SK-N-SH treated with all-trans-retinoic acid at 6 μM for 48 hours (cell line): ENCODE measurements around the gene RBMS3.
A peak's percentile ranks its signal among the peaks of the same experiment; 100 is the strongest.

ENCODE experiments used
- ATAC-seq: fragments of 200-7000 bp; cut with Tn5 transposase; 3 replicates; pipeline ENCODE4 v1.9.1; 2020; ENCODE audit warnings: mild to moderate bottlenecking, moderate library complexity
- ARNTL ChIP-seq: fragments of 450-650 bp; formaldehyde crosslinking; IDR thresholded peaks from 2 replicates; pipeline ENCODE4 v1.5.0; 2020; ENCODE audit warnings: low read depth, mild to moderate bottlenecking, moderate library complexity, borderline replicate concordance
- BACH2 ChIP-seq: fragments of 250-450 bp; sonication (Bioruptor Pico); IDR thresholded peaks from 2 replicates; pipeline ENCODE4 v1.9.0; 2021; ENCODE audit warnings: mild to moderate bottlenecking, borderline replicate concordance
- CREB5 ChIP-seq: fragments of 250-450 bp; sonication (Bioruptor Pico); IDR thresholded peaks from 2 replicates; pipeline ENCODE4 v1.5.1; 2020; ENCODE audit warnings: low read depth, mild to moderate bottlenecking, moderate library complexity
- CSRNP3 ChIP-seq: fragments of 250-450 bp; sonication (Bioruptor Pico); IDR thresholded peaks from 2 replicates; pipeline ENCODE4 v1.5.1; 2021; ENCODE audit warnings: mild to moderate bottlenecking, moderate library complexity
- ESRRG ChIP-seq: fragments of 250-450 bp; sonication (Bioruptor Pico); IDR thresholded peaks from 2 replicates; pipeline ENCODE4 v1.6.1; 2021; ENCODE audit warnings: mild to moderate bottlenecking
- GLIS3 ChIP-seq: fragments of 250-450 bp; sonication (Bioruptor Pico); IDR thresholded peaks from 2 replicates; pipeline ENCODE4 v1.5.0; 2020; ENCODE audit warnings: mild to moderate bottlenecking, moderate library complexity
- ISL1 ChIP-seq: fragments of 250-450 bp; sonication (Bioruptor Pico); IDR thresholded peaks from 2 replicates; pipeline ENCODE4 v2.1.2; 2022; ENCODE audit warnings: mild to moderate bottlenecking, moderate library complexity
- OSR1 ChIP-seq: fragments of 250-450 bp; sonication (Bioruptor Pico); IDR thresholded peaks from 2 replicates; pipeline ENCODE4 v1.8.0; 2022; ENCODE audit warnings: moderate library complexity, mild to moderate bottlenecking, inconsistent platforms
- PATZ1 ChIP-seq: fragments of 250-450 bp; sonication (Bioruptor Pico); IDR thresholded peaks from 2 replicates; pipeline ENCODE4 v1.8.0; 2020; ENCODE audit warnings: mild to moderate bottlenecking, moderate library complexity, borderline replicate concordance
- POU6F1 ChIP-seq: fragments of 250-450 bp; sonication (Bioruptor Pico); IDR thresholded peaks from 2 replicates; pipeline ENCODE4 v1.8.0; 2021; ENCODE audit warnings: low read depth, mild to moderate bottlenecking, moderate library complexity, borderline replicate concordance
- PPARA ChIP-seq: fragments of 250-450 bp; sonication (Bioruptor Pico); IDR thresholded peaks from 2 replicates; pipeline ENCODE4 v1.5.0; 2020; ENCODE audit warnings: mild to moderate bottlenecking, borderline replicate concordance
- SNAI2 ChIP-seq: fragments of 250-450 bp; sonication (Bioruptor Pico); IDR thresholded peaks from 2 replicates; pipeline ENCODE4 v1.5.0; 2020; ENCODE audit warnings: mild to moderate bottlenecking, moderate library complexity
- TCF4 ChIP-seq: fragments of 250-450 bp; sonication (Bioruptor Pico); IDR thresholded peaks from 2 replicates; pipeline ENCODE4 v1.8.0; 2021; ENCODE audit warnings: mild to moderate bottlenecking, moderate library complexity, borderline replicate concordance
- TOX ChIP-seq: fragments of 250-450 bp; sonication (Bioruptor Pico); IDR thresholded peaks from 2 replicates; pipeline ENCODE4 v1.8.0; 2021; ENCODE audit warnings: mild to moderate bottlenecking, moderate library complexity, borderline replicate concordance
- TSHZ2 ChIP-seq: fragments of 250-450 bp; sonication (Bioruptor Pico); IDR thresholded peaks from 2 replicates; pipeline ENCODE4 v1.5.0; 2020; ENCODE audit warnings: mild to moderate bottlenecking, moderate library complexity
- ZFP3 ChIP-seq: fragments of 250-450 bp; sonication (Bioruptor Pico); IDR thresholded peaks from 2 replicates; pipeline ENCODE4 v1.5.0; 2020; ENCODE audit warnings: mild to moderate bottlenecking, moderate library complexity
- ZFP30 ChIP-seq: fragments of 450-650 bp; formaldehyde crosslinking; IDR thresholded peaks from 2 replicates; pipeline ENCODE4 v1.5.0; 2022; ENCODE audit warnings: mild to moderate bottlenecking, moderate library complexity
- ZNF565 ChIP-seq: fragments of 450-650 bp; formaldehyde crosslinking; conservative IDR thresholded peaks from 2 replicates; pipeline ENCODE4 v1.5.0; 2020; ENCODE audit warnings: low read depth, mild to moderate bottlenecking, moderate library complexity
- ZNF70 ChIP-seq: fragments of 450-650 bp; formaldehyde crosslinking; IDR thresholded peaks from 2 replicates; pipeline ENCODE4 v1.5.0; 2020; ENCODE audit warnings: mild to moderate bottlenecking, moderate library complexity
- ZNF8 ChIP-seq: fragments of 450-650 bp; formaldehyde crosslinking; IDR thresholded peaks from 2 replicates; pipeline ENCODE4 v1.5.0; 2020; ENCODE audit warnings: mild to moderate bottlenecking, moderate library complexity

RBMS3 gene

GRCh38 chr3:29430558-29430971 lies 149.7 kb downstream of the RBMS3 start:
- peak; percentile 6; the same call in 2 of the 3 replicates for ATAC-seq

GRCh38 chr3:29436612-29437323 lies 155.9 kb downstream of the RBMS3 start:
- no peak for ATAC-seq
- TF ChIP-seq ZNF8 (CRISPR knock-in tag) = no peak
- no peak for TF ChIP-seq ISL1 (CRISPR knock-in tag)
- no peak for TF ChIP-seq ZNF565 (CRISPR knock-in tag)
- no peak for TF ChIP-seq POU6F1 (CRISPR knock-in tag)
- no peak for TF ChIP-seq ZFP3 (CRISPR knock-in tag)
- no peak for TF ChIP-seq GLIS3 (CRISPR knock-in tag)
- TF ChIP-seq, all 23 proteins: peak for 0

More at GRCh38 chr3:29430558-29430971, 149.7 kb downstream of the RBMS3 start:
- TF ChIP-seq ARNTL (CRISPR knock-in tag) = no peak
- TF ChIP-seq TSHZ2 (CRISPR knock-in tag) = peak; percentile 24; the same call in 1 of the 2 replicates
- no peak for TF ChIP-seq SNAI2 (CRISPR knock-in tag)
- TF ChIP-seq OSR1 (CRISPR knock-in tag) = no peak
- no peak for TF ChIP-seq ZNF8 (CRISPR knock-in tag)
- no peak for TF ChIP-seq PATZ1 (CRISPR knock-in tag)
- no peak for TF ChIP-seq ZFP3 (CRISPR knock-in tag)
- peak; percentile 21; the same call in 1 of the 2 replicates for TF ChIP-seq TCF4 (CRISPR knock-in tag)
- no peak for TF ChIP-seq ZNF70
- TF ChIP-seq GLIS3 (CRISPR knock-in tag) = no peak
- peak; percentile 72 for TF ChIP-seq ISL1 (CRISPR knock-in tag)
- no peak for TF ChIP-seq TOX (CRISPR knock-in tag)
- TF ChIP-seq ZNF565 (CRISPR knock-in tag) = no peak

- no peak for TF ChIP-seq BACH2 (CRISPR knock-in tag)
- TF ChIP-seq ZNF70 = no peak
- TF ChIP-seq CSRNP3 (CRISPR knock-in tag) = no peak
- TF ChIP-seq GLIS3 (CRISPR knock-in tag) = no peak
- TF ChIP-seq POU6F1 (CRISPR knock-in tag) = no peak
- no peak for TF ChIP-seq CREB5 (CRISPR knock-in tag)
- TF ChIP-seq SNAI2 (CRISPR knock-in tag) = no peak
- no peak for TF ChIP-seq ZFP30 (CRISPR knock-in tag)
- TF ChIP-seq ISL1 (CRISPR knock-in tag) = no peak
- TF ChIP-seq PPARA (CRISPR knock-in tag) = no peak
- TF ChIP-seq ESRRG (CRISPR knock-in tag) = no peak
- TF ChIP-seq ARNTL (CRISPR knock-in tag) = no peak
- ATAC-seq = peak; percentile 32; the same call in 2 of the 3 replicates
Measured at GRCh38 chr3:29438580-29438979, 157.7 kb downstream of the RBMS3 start.
